HCT116 (cell line): ENCODE results near the gene LRIG1. TPM values are rescaled to one million over a fixed set of nuclear protein-coding genes. Genes with fewer than 3 reads are reported as not detected.

Source experiments
- ATAC-seq: fragments of 200-7000 bp; cut with Tn5 transposase; 2 replicates; pipeline ENCODE4 v1.9.1; 2020; ENCODE audit warnings: mild to moderate bottlenecking, moderate library complexity
- BruUV-seq: library from RNA; stranded (reverse); fragments of 400-500 nt; replicated peaks from 2 replicates; lab custom pipeline; 2021; lab: Mats Ljungman, UMichigan
- CTCF ChIA-PET: fragments of 300-600 bp; sonication (Branson Sonifier 250); formaldehyde crosslinking; loops from one replicate; lab custom pipeline; 2021; ENCODE audit warnings: antibody characterized with exemption; lab: Charles Lee
- POLR2A ChIA-PET: fragments of 300-600, 350-600 bp; sonication (Branson Sonifier 250); formaldehyde crosslinking; loops from one replicate; lab custom pipeline; 2021; ENCODE audit warnings: antibody characterized with exemption; lab: Charles Lee
- RAD21 ChIA-PET, 2 experiments: fragments of 300-600 bp; sonication (Branson Sonifier 250); formaldehyde crosslinking; loops; one replicate each; lab custom pipeline; 2023; ENCODE audit warnings: low total read pairs in 2 of 2; ENCODE audit not compliant: uncharacterized antibody in 2 of 2, unreplicated experiment in 2 of 2, low non-redundant PET in 1 of 2; lab: Charles Lee
- DNase-seq: peaks from one replicate; pipeline ENCODE4 v3.0.0-alpha.2; 2010; ENCODE audit warnings: low read depth, low spot score
- H2AFZ ChIP-seq: fragments of 200-600 bp; shearing (Covaris generic), sonication (generic); 2 replicates; pipeline ENCODE4 v1.6.1; 2017; ENCODE audit warnings: low read depth, mixed run types, mixed read lengths, antibody characterized with exemption, low read length; ENCODE audit not compliant: poor library complexity, severe bottlenecking
- H3K27ac ChIP-seq: 2 replicates; pipeline ENCODE4 v1.5.1; 2012; ENCODE audit warnings: low read depth, low read length
- H3K27me3 ChIP-seq: fragments of 200-600 bp; sonication (generic); 2 replicates; pipeline ENCODE4 v1.6.1; 2016; ENCODE audit warnings: mixed run types, low read length, mixed read lengths; ENCODE audit not compliant: insufficient read depth
- H3K36me3 ChIP-seq, 2 experiments: fragments of 200-500 bp in 1 of 2; fragments of 200-600 bp in 1 of 2; sonication (Bioruptor generic) in 1 of 2; sonication (generic) in 1 of 2; 2 replicates each; pipeline versions ENCODE4 v1.5.1 to v1.6.1; 2014 to 2016; ENCODE audit warnings: low read length in 2 of 2, inconsistent platforms in 1 of 2, mixed read lengths in 1 of 2, mixed run types in 1 of 2; ENCODE audit not compliant: insufficient read depth in 2 of 2, control insufficient read depth in 1 of 2
- H3K4me1 ChIP-seq, 2 experiments: fragments of 200-600 bp in 1 of 2; sonication (generic) in 1 of 2; 2 replicates each; pipeline versions ENCODE4 v1.5.1 to v1.6.1; 2012 to 2017; ENCODE audit warnings: low read length in 2 of 2, inconsistent platforms in 1 of 2, mild to moderate bottlenecking in 1 of 2, mixed read lengths in 1 of 2, mixed run types in 1 of 2, moderate library complexity in 1 of 2; ENCODE audit not compliant: insufficient read depth in 2 of 2, control insufficient read depth in 1 of 2
- H3K4me2 ChIP-seq: fragments of 200-600 bp; sonication (generic); 2 replicates; pipeline ENCODE4 v1.6.1; 2017; ENCODE audit warnings: mixed run types, low read length, mixed read lengths
- H3K4me3 ChIP-seq, 2 experiments: fragments of 200-600 bp in 1 of 2; sonication (generic) in 1 of 2; replicated peaks in 1 of 2; 2 replicates each; pipeline ENCODE4 v1.5.1; 2011 to 2016; ENCODE audit warnings: low read length in 2 of 2, control low read depth in 1 of 2, low read depth in 1 of 2, mild to moderate bottlenecking in 1 of 2, mixed read lengths in 1 of 2, mixed run types in 1 of 2
- H3K79me2 ChIP-seq: fragments of 200-600 bp; sonication (generic); 2 replicates; pipeline ENCODE4 v1.6.1; 2017; ENCODE audit warnings: mild to moderate bottlenecking, mixed run types, low read length, moderate library complexity, mixed read lengths; ENCODE audit not compliant: insufficient read depth
- H3K9ac ChIP-seq: fragments of 200-600 bp; sonication (generic); 2 replicates; pipeline ENCODE4 v1.6.1; 2016; ENCODE audit warnings: low read length, mixed read lengths
- H3K9me2 ChIP-seq: fragments of 200-600 bp; sonication (generic), shearing (Covaris generic); 2 replicates; pipeline ENCODE4 v1.6.1; 2017; ENCODE audit warnings: mixed run types, mild to moderate bottlenecking, moderate library complexity; ENCODE audit not compliant: insufficient read depth
- H3K9me3 ChIP-seq, 2 experiments: fragments of 200-500 bp in 1 of 2; fragments of 200-600 bp in 1 of 2; sonication (Bioruptor generic) in 1 of 2; sonication (generic) in 1 of 2; 2 replicates each; pipeline ENCODE4 v1.6.1; 2014 to 2017; ENCODE audit warnings: low read length in 2 of 2, mixed read lengths in 2 of 2, inconsistent platforms in 1 of 2, low read depth in 1 of 2, mild to moderate bottlenecking in 1 of 2, mixed run types in 1 of 2, moderate library complexity in 1 of 2; ENCODE audit not compliant: control insufficient read depth in 1 of 2, insufficient read depth in 1 of 2
- H4K20me1 ChIP-seq: fragments of 200-600 bp; sonication (generic), shearing (Covaris generic); 2 replicates; pipeline ENCODE4 v1.6.1; 2017; ENCODE audit warnings: mixed run types, mild to moderate bottlenecking, moderate library complexity; ENCODE audit not compliant: insufficient read depth
- CTCF ChIP-seq, 3 experiments: fragments of 200-600 bp in 1 of 3; sonication (generic) in 1 of 3; IDR thresholded peaks in 2 of 3; conservative IDR thresholded peaks in 1 of 3; 2 replicates each; pipeline ENCODE4 v1.5.1; 2012 to 2017; ENCODE audit warnings: low read depth in 2 of 3, low read length in 2 of 3, antibody characterized with exemption in 1 of 3, borderline replicate concordance in 1 of 3, control low read depth in 1 of 3, mild to moderate bottlenecking in 1 of 3, mixed read lengths in 1 of 3, mixed run types in 1 of 3, moderate library complexity in 1 of 3; ENCODE audit not compliant: insufficient read depth in 1 of 3
- EGR1 ChIP-seq: IDR thresholded peaks from 2 replicates; pipeline ENCODE4 v1.6.1; 2012; ENCODE audit warnings: low read depth
- ELF1 ChIP-seq: IDR thresholded peaks from 2 replicates; pipeline ENCODE4 v1.6.1; 2012; ENCODE audit warnings: low read depth, borderline replicate concordance
- MAX ChIP-seq: IDR thresholded peaks from 2 replicates; pipeline ENCODE4 v1.6.1; 2012
- intact Hi-C: fragments of 100-400 bp; cut with micrococcal nuclease; formaldehyde crosslinking; loops from 2 replicates; pipeline ENCODE4 v1.10.0; 2022
- total RNA-seq: library from RNA; stranded (reverse); gene quantifications from one replicate; pipeline ENCODE4 v1.2.1, GENCODE V29; 2021; ENCODE audit not compliant: unreplicated experiment

LRIG1 gene
- total RNA-seq, 1 experiment from 2014 or later: 3.1 TPM

- Histone ChIP-seq H3K4me3 (no peak overlapping the region), H3K79me2 (no peaks in the 10 kb centered on the region), H3K27me3 (no peaks in the 10 kb centered on the region), H3K9me2 (no peaks in the 10 kb centered on the region), H4K20me1 (no peaks in the 10 kb centered on the region), H3K27ac (no peak overlapping the region), H3K9ac (no peak overlapping the region), H3K9me3 (no peaks in the 10 kb centered on the region), H3K36me3 (no peaks in the 10 kb centered on the region), H3K4me1 (no peaks in the 10 kb centered on the region), H3K4me2 (no peak overlapping the region), H2AFZ (no peak overlapping the region)
- no peak for ATAC-seq
- TF ChIP-seq MAX: no peak
- no peak for TF ChIP-seq ELF1
- no peak for TF ChIP-seq EGR1
- TF ChIP-seq CTCF (IDR thresholded peaks at IDR 0.05 in 2 of 3, conservative IDR thresholded peaks at IDR 0.05 in 1 of 3; ENCODE audit: borderline replicate concordance in 1 of 3, insufficient read depth in 1 of 3, low read depth in 2 of 3, low read length in 2 of 3): no peak
- no TSS peak for BruUV-seq
- intact Hi-C loops: loop anchor here (10.0 kb wide), 1 partner anchor 61 kb away; no protein-coding TSS in a partner anchor
- CTCF ChIA-PET: no interaction called here
- POLR2A ChIA-PET: no interaction called here
- no peak for DNase-seq
- RAD21 ChIA-PET: no interaction called here
Measured at GRCh38 chr3:66453651-66454463, 47.0 kb downstream of the LRIG1 start.
